B cell (primary cell): ENCODE results near the gene LPIN3. TPM values are rescaled to one million over a fixed set of nuclear protein-coding genes. Genes with fewer than 3 reads are reported as not detected.

Source experiments
- ATAC-seq: fragments of 200-7000 bp; cut with Tn5 transposase; one replicate; pipeline ENCODE4 v1.10.0; 2021; ENCODE audit warnings: low read depth, mild to moderate bottlenecking, moderate number of reproducible peaks, moderate library complexity
- CTCF ChIA-PET: fragments of 350-600 bp; sonication (Branson Sonifier 250); formaldehyde crosslinking; loops from one replicate; lab custom pipeline; 2021; ENCODE audit warnings: antibody characterized with exemption, inconsistent platforms; lab: Charles Lee
- POLR2A ChIA-PET: fragments of 350-600 bp; sonication (Branson Sonifier 250); formaldehyde crosslinking; loops from one replicate; lab custom pipeline; 2021; ENCODE audit warnings: antibody characterized with exemption; lab: Charles Lee
- DNase-seq: peaks from one replicate; pipeline ENCODE4 v3.0.0; 2013
- H2AFZ ChIP-seq: 2 replicates; pipeline ENCODE4 v1.6.1; 2012; ENCODE audit warnings: mild to moderate bottlenecking, low read depth, low read length; ENCODE audit not compliant: insufficient read depth, poor library complexity, severe bottlenecking
- H3K27ac ChIP-seq, 2 donors: 1 replicate in 1 of 2; 2 replicates in 1 of 2; pipeline ENCODE4 v1.5.1; 2012 to 2013; ENCODE audit warnings: low read length in 2 of 2, mild to moderate bottlenecking in 2 of 2, moderate library complexity in 1 of 2
- H3K27me3 ChIP-seq, 4 experiments: fragments of 200-600 bp in 1 of 4; sonication (generic) in 1 of 4; replicated peaks in 1 of 4; 1 replicate in 2 of 4; 2 replicates in 2 of 4; pipeline versions ENCODE4 v1.6.1 to v1.7.0; 2013 to 2016; ENCODE audit warnings: low read length in 3 of 4, mild to moderate bottlenecking in 2 of 4, mixed read lengths in 1 of 4, moderate library complexity in 1 of 4; ENCODE audit not compliant: insufficient read depth in 4 of 4, control insufficient read depth in 3 of 4; ENCODE audit errors: control extremely low read depth in 1 of 4
- H3K36me3 ChIP-seq, 2 experiments: replicated peaks in 1 of 2; 1 replicate in 1 of 2; 2 replicates in 1 of 2; pipeline versions ENCODE4 v1.6.1 to v1.7.1; 2013; ENCODE audit warnings: low read length in 1 of 2; ENCODE audit not compliant: insufficient read depth in 2 of 2, control insufficient read depth in 1 of 2; ENCODE audit errors: control extremely low read depth in 1 of 2, extremely low read depth in 1 of 2
- H3K4me1 ChIP-seq, 2 donors: fragments of 200-600 bp in 1 of 2; sonication (generic) in 1 of 2; 1 replicate in 1 of 2; 2 replicates in 1 of 2; pipeline versions ENCODE4 v1.5.1 to v1.6.1; 2013 to 2017; ENCODE audit warnings: low read length in 2 of 2; ENCODE audit not compliant: control insufficient read depth in 2 of 2, insufficient read depth in 2 of 2
- H3K4me2 ChIP-seq: replicated peaks from 2 replicates; pipeline ENCODE3; 2012; ENCODE audit warnings: mild to moderate bottlenecking, low read depth, low read length; ENCODE audit not compliant: poor library complexity, severe bottlenecking
- H3K4me3 ChIP-seq, 5 experiments: fragments of 200-600 bp in 1 of 5; sonication (generic) in 1 of 5; 1 replicate in 3 of 5; 2 replicates in 2 of 5; pipeline versions ENCODE4 v1.5.1 to v1.7.0; 2011 to 2016; ENCODE audit warnings: low read length in 4 of 5, mild to moderate bottlenecking in 4 of 5, low read depth in 2 of 5, control low read depth in 1 of 5, moderate library complexity in 1 of 5; ENCODE audit not compliant: insufficient read depth in 1 of 5; ENCODE audit errors: control extremely low read depth in 1 of 5, extremely low read depth in 1 of 5
- H3K79me2 ChIP-seq: fragments of 200-600 bp; sonication (generic); one replicate; pipeline ENCODE4 v1.6.0; 2016; ENCODE audit warnings: low read length; ENCODE audit not compliant: control insufficient read depth, insufficient read depth
- H3K9ac ChIP-seq: fragments of 200-600 bp; sonication (generic); 2 replicates; pipeline ENCODE4 v1.6.1; 2017; ENCODE audit warnings: mild to moderate bottlenecking, low read length, moderate library complexity
- H3K9me3 ChIP-seq, 3 donors: one replicate each; pipeline versions ENCODE4 v1.6.1 to v1.7.1; 2013; ENCODE audit warnings: low read length in 2 of 3; ENCODE audit not compliant: control insufficient read depth in 2 of 3, insufficient read depth in 1 of 3; ENCODE audit errors: control extremely low read depth in 1 of 3
- H4K20me1 ChIP-seq: 2 replicates; pipeline ENCODE4 v1.6.0; 2012; ENCODE audit warnings: mild to moderate bottlenecking, low read length; ENCODE audit not compliant: insufficient read depth, control insufficient read depth, poor library complexity, severe bottlenecking
- H3K27ac Mint-ChIP-seq: one replicate; pipeline ENCODE4 v1.8.0; 2021; ENCODE audit warnings: mixed read lengths
- H3K27me3 Mint-ChIP-seq: one replicate; pipeline ENCODE4 v1.8.0; 2021; ENCODE audit warnings: mixed read lengths
- H3K4me1 Mint-ChIP-seq: one replicate; pipeline ENCODE4 v1.8.0; 2021; ENCODE audit warnings: mixed read lengths
- H3K4me3 Mint-ChIP-seq: one replicate; pipeline ENCODE4 v1.8.0; 2021; ENCODE audit warnings: mixed read lengths
- H3K9me3 Mint-ChIP-seq: one replicate; pipeline ENCODE4 v1.8.0; 2022; ENCODE audit warnings: mixed read lengths; ENCODE audit not compliant: insufficient read depth
- CTCF ChIP-seq: fragments of 200-600 bp; IDR thresholded peaks from one replicate; pipeline ENCODE4 v1.8.0; 2022; ENCODE audit warnings: antibody characterized with exemption, mild to moderate bottlenecking
- EZH2 ChIP-seq: IDR thresholded peaks from 2 replicates; pipeline ENCODE4 v1.6.1; 2012; ENCODE audit warnings: borderline replicate concordance, low read depth, mild to moderate bottlenecking, moderate library complexity, low read length; ENCODE audit not compliant: insufficient read depth, poor library complexity, severe bottlenecking
- WGBS: methylation state at CpG from one replicate; pipeline ENCODE4 v1.1.5; 2013; ENCODE audit warnings: missing lambda C conversion rate; ENCODE audit not compliant: insufficient coverage; 5-methylcytosine and 5-hydroxymethylcytosine counted together
- intact Hi-C: fragments of 100-400 bp; cut with micrococcal nuclease; formaldehyde crosslinking; loops from one replicate; pipeline ENCODE4 v1.10.0; 2022
- polyA plus RNA-seq: library from polyadenylated mRNA; depleted of rRNA; stranded (reverse); fragments of >200 nt; gene quantifications from 2 replicates; pipeline ENCODE4 v1.2.3, GENCODE V29; 2012
- total RNA-seq, 2 donors: library from RNA; stranded (reverse); fragments of 120-200 nt in 1 of 2; gene quantifications; 1 replicate in 1 of 2; 2 replicates in 1 of 2; pipeline versions ENCODE4 v1.2.3 to v1.2.4, GENCODE V29; 2013 to 2022

The LPIN3 gene
- total and polyA plus RNA-seq, 2 donors (not counting 1 experiment from before 2014, with no cell fraction given) = 0.84 to 1.2 TPM

- WGBS = 76% methylated on average over 3 of the region's 3 CpGs
- H3K9me3 Mint-ChIP-seq = peaks cover 5% of the 10 kb centered on the region
- no peak for ATAC-seq
- H3K4me3 ChIP-seq = no peak overlapping the region
- H3K27me3 ChIP-seq = peaks cover 0 to 19% (median 9%) of the 10 kb centered on the region in 4 experiments
- no peak for DNase-seq
- H4K20me1 ChIP-seq = no peaks in the 10 kb centered on the region
- no peak overlapping the region for H2AFZ ChIP-seq
- peaks cover 0 to 32% (median 5%) of the 10 kb centered on the region in 3 donors for H3K9me3 ChIP-seq
- no peaks in the 10 kb centered on the region for H3K36me3 ChIP-seq
- POLR2A ChIA-PET = no interaction called here
- no peak for TF ChIP-seq EZH2
- no peak for TF ChIP-seq CTCF
- no peak overlapping the region for H3K4me2 ChIP-seq
- intact Hi-C loops = no loop called here
- H3K27ac Mint-ChIP-seq = no peak overlapping the region
- H3K27ac ChIP-seq = no peak overlapping the region
- CTCF ChIA-PET = no interaction called here
- peaks cover 6% of the 10 kb centered on the region for H3K4me1 Mint-ChIP-seq
- no peaks in the 10 kb centered on the region for H3K79me2 ChIP-seq
- no peak overlapping the region for H3K4me3 Mint-ChIP-seq
- H3K4me1 ChIP-seq = no peaks in the 10 kb centered on the region
- no peak overlapping the region for H3K9ac ChIP-seq
- peaks cover 51% of the 10 kb centered on the region for H3K27me3 Mint-ChIP-seq
Observed at GRCh38 chr20:41367956-41368355, 27.3 kb downstream of the LPIN3 start.

- H3K27ac Mint-ChIP-seq = no peak overlapping the region
Observed at GRCh38 chr20:41369673-41370072, 29.1 kb downstream of the LPIN3 start.

More at GRCh38 chr20:41369673-41370072, 29.1 kb downstream of the LPIN3 start:
- Histone ChIP-seq H3K4me3 (no peak overlapping the region), H4K20me1 (no peaks in the 10 kb centered on the region), H3K27me3 (peaks cover 0 to 17% (median 9%) of the 10 kb centered on the region in 4 experiments), H2AFZ (no peak overlapping the region), H3K9me3 (peaks cover 0 to 35% (median 5%) of the 10 kb centered on the region in 3 donors), H3K27ac (no peak overlapping the region), H3K79me2 (no peaks in the 10 kb centered on the region), H3K4me1 (no peaks in the 10 kb centered on the region), H3K4me2 (no peak overlapping the region), H3K9ac (no peak overlapping the region), H3K36me3 (no peaks in the 10 kb centered on the region)
- ATAC-seq = no peak
- intact Hi-C loops = no loop called here
- CTCF ChIA-PET = no interaction called here
- Mint-ChIP-seq H3K4me1 (peaks cover 6% of the 10 kb centered on the region), H3K9me3 (peaks cover 5% of the 10 kb centered on the region), H3K4me3 (no peak overlapping the region), H3K27me3 (peaks cover 65% of the 10 kb centered on the region)
- TF ChIP-seq EZH2 (no peak), CTCF (no peak)
- POLR2A ChIA-PET = no interaction called here
- no peak for DNase-seq
- 29% methylated on average over 1 of the region's 2 CpGs for WGBS
